Adrenal gland (tissue), 12 donors: ENCODE measurements around the gene TENM4. TPM values are rescaled to one million over a fixed set of nuclear protein-coding genes. Genes with fewer than 3 reads are reported as not detected.

Source experiments
- DNase-seq, 7 donors: peaks; one replicate each; pipeline ENCODE4 v3.0.0-alpha.2; 2019 to 2020
- H3K27ac ChIP-seq, 5 donors: fragments of 200-600 bp; sonication (generic) in 4 of 5; 1 replicate in 3 of 5; 2 replicates in 2 of 5; pipeline versions ENCODE4 v1.5.1 to v1.8.0; 2016 to 2020; ENCODE audit warnings: mild to moderate bottlenecking in 1 of 5
- H3K27me3 ChIP-seq: fragments of 200-600 bp; 2 replicates; pipeline ENCODE4 v1.8.0; 2021
- H3K36me3 ChIP-seq, 2 donors: fragments of 200-600 bp; replicated peaks in 1 of 2; 1 replicate in 1 of 2; 2 replicates in 1 of 2; pipeline versions ENCODE4 v1.5.1 to v1.8.0; 2018 to 2022
- H3K4me1 ChIP-seq, 2 donors: fragments of 200-600 bp; replicated peaks in 1 of 2; 1 replicate in 1 of 2; 2 replicates in 1 of 2; pipeline versions ENCODE4 v1.5.1 to v1.8.0; 2018 to 2021
- H3K4me3 ChIP-seq, 4 donors: fragments of 200-600 bp; sonication (generic) in 3 of 4; one replicate each; pipeline ENCODE4 v1.5.1; 2016 to 2018
- H3K9me3 ChIP-seq, 3 donors: fragments of 200-600 bp; sonication (generic) in 1 of 3; replicated peaks in 1 of 3; 1 replicate in 2 of 3; 2 replicates in 1 of 3; pipeline versions ENCODE4 v1.5.1 to v1.8.0; 2016 to 2021
- POLR2A ChIP-seq, 2 donors: fragments of 450-650 bp; IDR thresholded peaks; one replicate each; pipeline ENCODE4 v1.6.1; 2017; ENCODE audit warnings: antibody characterized with exemption in 2 of 2, mild to moderate bottlenecking in 2 of 2, moderate library complexity in 1 of 2
- WGBS, 4 donors: extraction: QIAGEN DNeasy Blood & Tissue Kit in 2 of 4; methylation state at CpG; one replicate each; pipeline versions ENCODE4 v1.1.5 to v1.1.7; 2013 to 2017; 5-methylcytosine and 5-hydroxymethylcytosine counted together
- intact Hi-C, 2 donors: fragments of 100-400 bp; cut with DNase I; formaldehyde crosslinking; loops; one replicate each; pipeline versions ENCODE4 v1.14.1 to v1.15.0; 2022 to 2023
- polyA plus RNA-seq, 3 donors: library from polyadenylated mRNA; stranded (reverse); fragments of 200-250 nt in 2 of 3; fragments of 350-450 nt in 1 of 3; fragmentation: Illumina TruSeq in 1 of 3; extraction: RNeasy Lipid Tissue Mini Kit (QIAGEN cat#74804) in 1 of 3; gene quantifications; one replicate each; pipeline ENCODE4 v1.2.3, GENCODE V29; 2013 to 2014
- total RNA-seq, 9 donors: library from RNA; depleted of rRNA in 4 of 9; stranded (reverse); fragments of >200 nt in 4 of 9; fragments of 120-200 nt in 1 of 9; fragmentation: NEBNext Ultra II Directional in 1 of 9; extraction: Animal tissue kit (Norgen Biotek cat#: 25700) in 1 of 9; gene quantifications; one replicate each; pipeline versions ENCODE4 v1.1.0 to v1.2.4, GENCODE V29; 2013 to 2023
- TF ChIP-seq, protein P1 (sequence below), 6 experiments: fragments of 450-650 bp in 4 of 6; fragments of 200-600 bp in 2 of 6; sonication (generic) in 1 of 6; IDR thresholded peaks; 1 replicate in 5 of 6; 2 replicates in 1 of 6; pipeline versions ENCODE4 v1.5.1 to v1.8.0; 2016 to 2021; ENCODE audit warnings: antibody characterized with exemption in 6 of 6, mild to moderate bottlenecking in 2 of 6, moderate library complexity in 1 of 6
- donor health status: healthy with polysubstance abuse.
- donor health status: Bipolar disorder and iron deficiency.
- donor health status: DM: yes; HTN: yes; CAD: no.
- donor health status: DM: no; HTN: no; CAD: no.
- donor health status: DM: no; HTN: no; CAD: no.
- donor health status: DM: yes; HTN: yes; CAD: no.

The TENM4 gene
- total and polyA plus RNA-seq, 12 donors = 0.74 to 24.9 (median 6.7) TPM

GRCh38 chr11:78659326-78660270 is 781.2 kb downstream of the TENM4 start:
- Histone ChIP-seq H3K36me3 (no peaks in the 10 kb centered on the region), H3K27ac (no peak overlapping the region), H3K9me3 (no peaks in the 10 kb centered on the region), H3K27me3 (no peaks in the 10 kb centered on the region), H3K4me1 (no peaks in the 10 kb centered on the region), H3K4me3 (no peak overlapping the region)
- WGBS, 4 donors = 64 to 74% (median 67%) methylated on average over 11 of the region's 11 CpGs
- TF ChIP-seq, protein P1, sequence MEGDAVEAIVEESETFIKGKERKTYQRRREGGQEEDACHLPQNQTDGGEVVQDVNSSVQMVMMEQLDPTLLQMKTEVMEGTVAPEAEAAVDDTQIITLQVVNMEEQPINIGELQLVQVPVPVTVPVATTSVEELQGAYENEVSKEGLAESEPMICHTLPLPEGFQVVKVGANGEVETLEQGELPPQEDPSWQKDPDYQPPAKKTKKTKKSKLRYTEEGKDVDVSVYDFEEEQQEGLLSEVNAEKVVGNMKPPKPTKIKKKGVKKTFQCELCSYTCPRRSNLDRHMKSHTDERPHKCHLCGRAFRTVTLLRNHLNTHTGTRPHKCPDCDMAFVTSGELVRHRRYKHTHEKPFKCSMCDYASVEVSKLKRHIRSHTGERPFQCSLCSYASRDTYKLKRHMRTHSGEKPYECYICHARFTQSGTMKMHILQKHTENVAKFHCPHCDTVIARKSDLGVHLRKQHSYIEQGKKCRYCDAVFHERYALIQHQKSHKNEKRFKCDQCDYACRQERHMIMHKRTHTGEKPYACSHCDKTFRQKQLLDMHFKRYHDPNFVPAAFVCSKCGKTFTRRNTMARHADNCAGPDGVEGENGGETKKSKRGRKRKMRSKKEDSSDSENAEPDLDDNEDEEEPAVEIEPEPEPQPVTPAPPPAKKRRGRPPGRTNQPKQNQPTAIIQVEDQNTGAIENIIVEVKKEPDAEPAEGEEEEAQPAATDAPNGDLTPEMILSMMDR (IDR thresholded peaks at IDR 0.05) = no peak
- TF ChIP-seq POLR2A (IDR thresholded peaks at IDR 0.05) = no peak
- intact Hi-C loops = no loop called here
- peak in 2 of 7 donors; percentile 20 to 29 for DNase-seq

GRCh38 chr11:78657968-78658839 is 782.6 kb downstream of the TENM4 start:
- intact Hi-C loops = no loop called here
- no peaks in the 10 kb centered on the region for H3K9me3 ChIP-seq
- no peak overlapping the region for H3K27ac ChIP-seq
- no peak overlapping the region for H3K4me3 ChIP-seq
- no peaks in the 10 kb centered on the region for H3K36me3 ChIP-seq
- H3K27me3 ChIP-seq = no peaks in the 10 kb centered on the region
- H3K4me1 ChIP-seq = no peaks in the 10 kb centered on the region
- TF ChIP-seq, protein P1 (IDR thresholded peaks at IDR 0.05) = no peak
- no peak for TF ChIP-seq POLR2A (IDR thresholded peaks at IDR 0.05)
- DNase-seq = peak in 2 of 7 donors; percentile 12 to 39
- 94 to 97% (median 95%) methylated on average over 29 to 31 of the region's 31 CpGs for WGBS, 4 donors

- Histone ChIP-seq H3K27me3 (no peaks in the 10 kb centered on the region), H3K4me1 (no peaks in the 10 kb centered on the region), H3K9me3 (no peaks in the 10 kb centered on the region), H3K36me3 (no peaks in the 10 kb centered on the region), H3K4me3 (no peak overlapping the region), H3K27ac (no peak overlapping the region)
- intact Hi-C loops = no loop called here
- DNase-seq = peak in 1 of 7 donors; percentile 27
- TF ChIP-seq, protein P1 (IDR thresholded peaks at IDR 0.05) = no peak
- no peak for TF ChIP-seq POLR2A (IDR thresholded peaks at IDR 0.05)
- WGBS, 4 donors = 79 to 88% (median 85%) methylated on average over 4 of the region's 4 CpGs
These were observed 783.4 kb downstream of the TENM4 start for GRCh38 chr11:78657441-78657840.

- Histone ChIP-seq H3K36me3 (no peaks in the 10 kb centered on the region), H3K4me3 (no peak overlapping the region), H3K27me3 (no peaks in the 10 kb centered on the region), H3K9me3 (no peaks in the 10 kb centered on the region), H3K4me1 (no peaks in the 10 kb centered on the region), H3K27ac (no peak overlapping the region)
- DNase-seq = peak in 1 of 7 donors; percentile 24
- 86 to 94% (median 91%) methylated on average over 5 to 6 of the region's 6 CpGs for WGBS, 4 donors
- intact Hi-C loops = no loop called here
- TF ChIP-seq, protein P1 (IDR thresholded peaks at IDR 0.05) = no peak
- no peak for TF ChIP-seq POLR2A (IDR thresholded peaks at IDR 0.05)
These were observed 783.8 kb downstream of the TENM4 start for GRCh38 chr11:78656984-78657383.
